ENCODE results near the gene DGKB. TPM values are rescaled to one million over a fixed set of nuclear protein-coding genes. Genes with fewer than 3 reads are reported as not detected.

DGKB gene
- total RNA-seq, 4 donors from 2014 or later = 17.3 to 54.9 (median 26.1) TPM

- ATAC-seq = no peak
- Histone ChIP-seq H3K36me3 (no peaks in the 10 kb centered on the region), H3K27me3 (no peaks in the 10 kb centered on the region), H3K9me3 (no peaks in the 10 kb centered on the region), H3K4me1 (no peaks in the 10 kb centered on the region), H3K4me3 (no peak overlapping the region), H3K27ac (no peak overlapping the region)
- no peak for TF ChIP-seq POLR2A (IDR thresholded peaks at IDR 0.05)
Measured at GRCh38 chr7:14395860-14396259, 506.7 kb downstream of the DGKB start.

DNA sequence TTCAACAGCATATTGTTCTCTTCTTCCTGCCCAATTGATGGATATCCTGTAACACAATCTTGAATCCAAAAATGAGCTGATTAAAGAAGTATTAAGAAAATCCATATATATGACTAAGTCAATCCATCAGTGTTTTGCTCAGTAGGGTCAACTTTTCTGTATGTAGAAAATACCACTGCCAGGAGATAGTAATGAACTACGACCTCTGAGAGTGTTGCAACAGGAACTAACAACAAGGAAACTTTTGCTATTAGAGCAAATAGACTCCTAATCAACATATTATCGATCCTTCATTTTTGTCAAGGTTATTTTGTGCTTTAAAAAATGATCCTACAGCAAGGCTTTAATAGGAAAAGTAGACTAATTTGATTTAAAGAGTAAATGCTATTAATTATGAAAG is 507.8 kb downstream of the DGKB start:
- H3K27ac ChIP-seq = no peak overlapping the region
- no peak overlapping the region for H3K4me3 ChIP-seq
- H3K36me3 ChIP-seq = no peaks in the 10 kb centered on the region
- H3K4me1 ChIP-seq = no peaks in the 10 kb centered on the region
- 95 to 96% methylated on average over 2 of the region's 2 CpGs for WGBS, 2 donors (ENCODE audit: low coverage in 1 of 2)
- ATAC-seq = no peak
- H3K9me3 ChIP-seq = no peaks in the 10 kb centered on the region
- TF ChIP-seq CTCF (IDR thresholded peaks at IDR 0.05) (no peak), POLR2A (IDR thresholded peaks at IDR 0.05) (no peak), EP300 (IDR thresholded peaks at IDR 0.05) (no peak), POLR2AphosphoS5 (IDR thresholded peaks at IDR 0.05) (no peak)
- no peaks in the 10 kb centered on the region for H3K27me3 ChIP-seq

- no peaks in the 10 kb centered on the region for H3K4me1 ChIP-seq
- H3K4me3 ChIP-seq = no peak overlapping the region
- H3K36me3 ChIP-seq = no peaks in the 10 kb centered on the region
- TF ChIP-seq EP300 (IDR thresholded peaks at IDR 0.05) = no peak
- no peak for TF ChIP-seq POLR2AphosphoS5 (IDR thresholded peaks at IDR 0.05)
- TF ChIP-seq CTCF (IDR thresholded peaks at IDR 0.05) = no peak
- no peak for TF ChIP-seq POLR2A (IDR thresholded peaks at IDR 0.05)
- H3K27me3 ChIP-seq = no peaks in the 10 kb centered on the region
- 41 to 69% methylated on average over 4 of the region's 4 CpGs for WGBS, 2 donors (ENCODE audit: low coverage in 1 of 2)
- no peak overlapping the region for H3K27ac ChIP-seq
- no peak for ATAC-seq
- H3K9me3 ChIP-seq = no peaks in the 10 kb centered on the region
Measured at GRCh38 chr7:14389595-14389994, 513.0 kb downstream of the DGKB start.

- Histone ChIP-seq H3K4me3 (no peak overlapping the region), H3K27ac (no peak overlapping the region), H3K36me3 (no peaks in the 10 kb centered on the region), H3K9me3 (no peaks in the 10 kb centered on the region), H3K27me3 (no peaks in the 10 kb centered on the region), H3K4me1 (no peaks in the 10 kb centered on the region)
- TF ChIP-seq EP300 (IDR thresholded peaks at IDR 0.05) (no peak), POLR2A (IDR thresholded peaks at IDR 0.05) (no peak), CTCF (IDR thresholded peaks at IDR 0.05) (no peak), POLR2AphosphoS5 (IDR thresholded peaks at IDR 0.05) (no peak)
- ATAC-seq = no peak
- WGBS, 2 donors (ENCODE audit: low coverage in 1 of 2) = 64 to 69% methylated on average over 5 of the region's 5 CpGs
Measured at GRCh38 chr7:14389181-14389591, 513.4 kb downstream of the DGKB start.

DNA sequence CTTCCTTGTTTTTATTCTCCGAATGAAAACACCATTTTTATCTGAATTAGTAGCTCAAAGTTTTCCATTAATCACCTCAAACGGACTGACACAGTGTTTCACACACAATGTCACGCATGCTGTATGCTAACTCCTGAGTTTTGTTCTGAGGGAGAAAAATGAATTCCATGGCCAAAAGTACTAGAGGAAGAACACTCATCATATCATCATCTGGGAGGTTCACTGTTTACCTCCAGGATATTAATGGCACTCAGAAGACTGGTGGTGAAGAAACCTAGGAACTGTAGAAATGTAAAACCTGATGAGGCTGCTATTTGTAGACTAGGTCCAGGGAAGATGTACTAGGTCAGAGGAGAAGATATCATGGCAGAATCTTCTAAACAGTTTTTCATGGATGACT is 517.5 kb downstream of the DGKB start:
- Histone ChIP-seq H3K9me3 (no peaks in the 10 kb centered on the region), H3K27ac (no peak overlapping the region), H3K4me1 (no peaks in the 10 kb centered on the region), H3K27me3 (no peaks in the 10 kb centered on the region), H3K4me3 (no peak overlapping the region), H3K36me3 (no peaks in the 10 kb centered on the region)
- no peak for ATAC-seq
- WGBS, 2 donors (ENCODE audit: low coverage in 1 of 2) = 72 to 88% methylated on average over 1 to 3 of the region's 3 CpGs
- no peak for TF ChIP-seq EP300 (IDR thresholded peaks at IDR 0.05)
- no peak for TF ChIP-seq POLR2AphosphoS5 (IDR thresholded peaks at IDR 0.05)
- TF ChIP-seq POLR2A (IDR thresholded peaks at IDR 0.05) = no peak
- no peak for TF ChIP-seq CTCF (IDR thresholded peaks at IDR 0.05)

Measured in gastroesophageal sphincter (tissue), 4 donors.